MG63 (cell line): ENCODE measurements around the gene SCFD2. TPM values are rescaled to one million over a fixed set of nuclear protein-coding genes. Genes with fewer than 3 reads are reported as not detected.

Experiments used
- DNase-seq: peaks from one replicate; pipeline ENCODE4 v3.0.0-alpha.2; 2020
- H3K27me3 ChIP-seq: fragments of 250-450 bp; sonication (Bioruptor Pico); 2 replicates; pipeline ENCODE4 v1.5.1; 2020; ENCODE audit warnings: mild to moderate bottlenecking, moderate library complexity
- H3K36me3 ChIP-seq: fragments of 250-450 bp; sonication (Bioruptor Pico); 2 replicates; pipeline ENCODE4 v1.5.1; 2020; ENCODE audit warnings: mild to moderate bottlenecking, moderate library complexity
- H3K4me3 ChIP-seq: fragments of 250-450 bp; sonication (Bioruptor Pico); 2 replicates; pipeline ENCODE4 v1.5.1; 2020; ENCODE audit warnings: mild to moderate bottlenecking, moderate library complexity
- H3K9me3 ChIP-seq: fragments of 250-450 bp; sonication (Bioruptor Pico); 2 replicates; pipeline ENCODE4 v1.5.1; 2020; ENCODE audit warnings: mild to moderate bottlenecking, moderate library complexity
- total RNA-seq: library from RNA; depleted of rRNA; stranded (reverse); fragments of >200 nt; shearing (Covaris generic); gene quantifications from 2 replicates; pipeline ENCODE4 v1.2.3, GENCODE V29; 2014; ENCODE audit warnings: low replicate concordance

Gene SCFD2
- total RNA-seq, 1 experiment from 2014 or later, result 119 TPM

- peaks cover 12% of the 10 kb centered on the region for H3K36me3 ChIP-seq
- peaks cover 7% of the 10 kb centered on the region for H3K9me3 ChIP-seq
- H3K27me3 ChIP-seq, result no peaks in the 10 kb centered on the region
- no peak for DNase-seq
- no peak overlapping the region for H3K4me3 ChIP-seq
Observed at GRCh38 chr4:52968691-52969090, 397.2 kb downstream of the SCFD2 start.

GRCh38 chr4:52968241-52968640, 397.6 kb downstream of the SCFD2 start:
- no peak for DNase-seq
- Histone ChIP-seq H3K9me3 (peaks cover 2% of the 10 kb centered on the region; the same call in 1 of the 2 replicates), H3K4me3 (no peak overlapping the region), H3K27me3 (no peaks in the 10 kb centered on the region), H3K36me3 (peaks cover 12% of the 10 kb centered on the region; the same call in 1 of the 2 replicates)

GRCh38 chr4:52966781-52967180, 399.1 kb downstream of the SCFD2 start:
- Histone ChIP-seq H3K27me3 (no peaks in the 10 kb centered on the region), H3K9me3 (no peaks in the 10 kb centered on the region), H3K36me3 (peaks cover 8% of the 10 kb centered on the region; the same call in 1 of the 2 replicates), H3K4me3 (no peak overlapping the region)
- no peak for DNase-seq

GRCh38 chr4:52966172-52966571, 399.7 kb downstream of the SCFD2 start:
- Histone ChIP-seq H3K9me3 (no peaks in the 10 kb centered on the region), H3K4me3 (no peak overlapping the region), H3K36me3 (peaks cover 10% of the 10 kb centered on the region; the same call in 1 of the 2 replicates), H3K27me3 (no peaks in the 10 kb centered on the region)
- DNase-seq, result no peak

- no peak overlapping the region for H3K4me3 ChIP-seq
- DNase-seq, result no peak
- peaks cover 9% of the 10 kb centered on the region; the same call in 1 of the 2 replicates for H3K36me3 ChIP-seq
- no peaks in the 10 kb centered on the region for H3K27me3 ChIP-seq
- H3K9me3 ChIP-seq, result no peaks in the 10 kb centered on the region
Observed at GRCh38 chr4:52964561-52965101, 401.2 kb downstream of the SCFD2 start.

- peaks cover 7% of the 10 kb centered on the region; the same call in 1 of the 2 replicates for H3K36me3 ChIP-seq
- H3K9me3 ChIP-seq, result no peaks in the 10 kb centered on the region
- no peaks in the 10 kb centered on the region for H3K27me3 ChIP-seq
- no peak for DNase-seq
- H3K4me3 ChIP-seq, result no peak overlapping the region
Observed at GRCh38 chr4:52964011-52964410, 401.9 kb downstream of the SCFD2 start.

- Histone ChIP-seq H3K9me3 (no peaks in the 10 kb centered on the region), H3K27me3 (no peaks in the 10 kb centered on the region), H3K4me3 (no peak overlapping the region), H3K36me3 (peaks cover 9% of the 10 kb centered on the region)
- no peak for DNase-seq
Observed at GRCh38 chr4:52962721-52963120, 403.1 kb downstream of the SCFD2 start.

GRCh38 chr4:52961666-52962412, 404.0 kb downstream of the SCFD2 start:
- Histone ChIP-seq H3K36me3 (peaks cover 9% of the 10 kb centered on the region), H3K9me3 (no peaks in the 10 kb centered on the region), H3K4me3 (no peak overlapping the region), H3K27me3 (no peaks in the 10 kb centered on the region)
- DNase-seq, result no peak

- no peak for DNase-seq
- no peaks in the 10 kb centered on the region for H3K27me3 ChIP-seq
- H3K4me3 ChIP-seq, result no peak overlapping the region
- H3K9me3 ChIP-seq, result no peaks in the 10 kb centered on the region
- H3K36me3 ChIP-seq, result peaks cover 7% of the 10 kb centered on the region
Observed at GRCh38 chr4:52959541-52959940, 406.3 kb downstream of the SCFD2 start.

- no peaks in the 10 kb centered on the region for H3K27me3 ChIP-seq
- peaks cover 19% of the 10 kb centered on the region for H3K36me3 ChIP-seq
- no peak overlapping the region for H3K4me3 ChIP-seq
- no peaks in the 10 kb centered on the region for H3K9me3 ChIP-seq
- DNase-seq, result no peak
Observed at GRCh38 chr4:52957835-52958631, 407.8 kb downstream of the SCFD2 start.

GRCh38 chr4:52957220-52957686, 408.6 kb downstream of the SCFD2 start:
- Histone ChIP-seq H3K4me3 (no peak overlapping the region), H3K27me3 (no peaks in the 10 kb centered on the region), H3K36me3 (peaks cover 21% of the 10 kb centered on the region), H3K9me3 (no peaks in the 10 kb centered on the region)
- no peak for DNase-seq

GRCh38 chr4:52956691-52957090, 409.2 kb downstream of the SCFD2 start:
- no peaks in the 10 kb centered on the region for H3K27me3 ChIP-seq
- DNase-seq, result no peak
- H3K9me3 ChIP-seq, result no peaks in the 10 kb centered on the region
- H3K36me3 ChIP-seq, result peaks cover 22% of the 10 kb centered on the region
- H3K4me3 ChIP-seq, result no peak overlapping the region

- DNase-seq, result no peak
- Histone ChIP-seq H3K4me3 (no peak overlapping the region), H3K9me3 (no peaks in the 10 kb centered on the region), H3K36me3 (peaks cover 34% of the 10 kb centered on the region), H3K27me3 (no peaks in the 10 kb centered on the region)
Observed at GRCh38 chr4:52954560-52955170, 411.2 kb downstream of the SCFD2 start.

GRCh38 chr4:52952540-52952939, 413.3 kb downstream of the SCFD2 start:
- no peak for DNase-seq

GRCh38 chr4:52951016-52951415, 414.8 kb downstream of the SCFD2 start:
- no peak for DNase-seq
- no peaks in the 10 kb centered on the region for H3K9me3 ChIP-seq
- H3K4me3 ChIP-seq, result no peak overlapping the region
- no peaks in the 10 kb centered on the region for H3K27me3 ChIP-seq
- H3K36me3 ChIP-seq, result peaks cover 32% of the 10 kb centered on the region

More at GRCh38 chr4:52952540-52952939, 413.3 kb downstream of the SCFD2 start:
- H3K36me3 ChIP-seq, result peaks cover 32% of the 10 kb centered on the region
- H3K4me3 ChIP-seq, result no peak overlapping the region
- H3K9me3 ChIP-seq, result no peaks in the 10 kb centered on the region
- no peaks in the 10 kb centered on the region for H3K27me3 ChIP-seq

GRCh38 chr4:52950226-52950625, 415.6 kb downstream of the SCFD2 start:
- Histone ChIP-seq H3K9me3 (no peaks in the 10 kb centered on the region), H3K36me3 (peaks cover 32% of the 10 kb centered on the region), H3K4me3 (no peak overlapping the region), H3K27me3 (no peaks in the 10 kb centered on the region)
- no peak for DNase-seq

GRCh38 chr4:52949336-52949735, 416.5 kb downstream of the SCFD2 start:
- H3K9me3 ChIP-seq, result no peaks in the 10 kb centered on the region

More at GRCh38 chr4:52949336-52949735, 416.5 kb downstream of the SCFD2 start:
- Histone ChIP-seq H3K27me3 (no peaks in the 10 kb centered on the region), H3K4me3 (no peak overlapping the region), H3K36me3 (peaks cover 30% of the 10 kb centered on the region)
- DNase-seq, result no peak
